Thoracic aorta (tissue), 2 donors: ENCODE results near the gene DENND5A. TPM values are rescaled to one million over a fixed set of nuclear protein-coding genes. Genes with fewer than 3 reads are reported as not detected.
A peak's percentile ranks its signal among the peaks of the same experiment; 100 is the strongest.
"Not testable (repeated sequence)": the region's sequence is repeated elsewhere in the genome, so short reads cannot be mapped to it uniquely, and the experiment has no call there.

Experiments
- ATAC-seq: fragments of 150-250 bp; one replicate; pipeline ENCODE4 v1.8.0; 2017; ENCODE audit warnings: low read depth; ENCODE audit not compliant: insufficient number of reproducible peaks, low FRiP score
- DNase-seq: peaks from one replicate; pipeline ENCODE4 v3.0.0-alpha.2; 2020; ENCODE audit warnings: low spot score
- H3K27ac ChIP-seq, 2 donors: fragments of 200-600 bp; sonication (generic); 1 replicate in 1 of 2; 2 replicates in 1 of 2; pipeline ENCODE4 v1.5.1; 2016; ENCODE audit warnings: mild to moderate bottlenecking in 2 of 2, moderate library complexity in 2 of 2
- H3K27me3 ChIP-seq: fragments of 200-600 bp; sonication (generic); replicated peaks from 2 replicates; pipeline ENCODE4 v1.6.0; 2016; ENCODE audit warnings: mild to moderate bottlenecking; ENCODE audit not compliant: insufficient read depth
- H3K36me3 ChIP-seq: fragments of 200-600 bp; sonication (generic); one replicate; pipeline ENCODE4 v1.5.1; 2016
- H3K4me1 ChIP-seq, 2 donors: fragments of 200-600 bp; sonication (generic); 1 replicate in 1 of 2; 2 replicates in 1 of 2; pipeline versions ENCODE4 v1.5.1 to v1.6.0; 2016; ENCODE audit warnings: low read depth in 2 of 2, mild to moderate bottlenecking in 1 of 2; ENCODE audit not compliant: control insufficient read depth in 1 of 2
- H3K4me3 ChIP-seq: fragments of 200-600 bp; sonication (generic); 2 replicates; pipeline ENCODE4 v1.5.1; 2016; ENCODE audit warnings: mild to moderate bottlenecking
- H3K9me3 ChIP-seq: fragments of 200-600 bp; sonication (generic); 2 replicates; pipeline ENCODE4 v1.5.1; 2016
- CTCF ChIP-seq: fragments of 200-600 bp; sonication (generic); IDR thresholded peaks from one replicate; pipeline ENCODE4 v1.5.1; 2019; ENCODE audit warnings: antibody characterized with exemption
- total RNA-seq, 2 donors: library from RNA; depleted of rRNA; stranded (reverse); fragments of >200 nt; gene quantifications; one replicate each; pipeline versions ENCODE4 v1.1.0 to v1.2.3, GENCODE V29; 2016

The DENND5A gene
- total RNA-seq, 2 donors from 2014 or later: 169 to 178 TPM

GRCh38 chr11:9231848-9232177, 33.3 kb downstream of the DENND5A start:
- peak overlapping the region; percentile 35 to 57 for H3K27ac ChIP-seq
- peak overlapping the region; percentile 63 for H3K4me3 ChIP-seq
- ATAC-seq: no peak
- no peaks in the 10 kb centered on the region for H3K36me3 ChIP-seq
- no peaks in the 10 kb centered on the region for H3K9me3 ChIP-seq
- DNase-seq: no peak
- H3K4me1 ChIP-seq: peaks cover 14 to 35% of the 10 kb centered on the region in 2 donors
- no peaks in the 10 kb centered on the region for H3K27me3 ChIP-seq
- no peak for TF ChIP-seq CTCF

DNA sequence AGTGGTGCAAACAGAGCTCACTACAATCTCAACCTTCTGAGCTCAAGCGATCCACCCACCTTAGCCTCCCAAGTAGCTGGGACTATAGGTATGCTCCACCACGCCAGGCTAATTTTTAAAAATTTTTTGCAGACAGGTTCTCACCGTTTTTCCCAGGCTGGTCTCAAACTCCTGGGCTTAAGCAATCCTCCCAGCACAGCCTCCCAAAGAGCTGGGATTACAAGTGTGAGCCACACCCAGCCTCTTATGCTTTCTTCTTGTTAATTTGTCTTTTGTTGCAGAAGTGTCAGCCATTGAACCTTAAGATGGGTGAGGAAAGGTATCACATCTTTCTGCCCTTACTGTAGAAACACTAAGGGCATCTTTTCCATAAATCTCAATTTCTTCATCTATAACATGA, 34.9 kb downstream of the DENND5A start:
- peaks cover 14 to 35% of the 10 kb centered on the region in 2 donors for H3K4me1 ChIP-seq
- H3K27ac ChIP-seq: no peak overlapping the region
- TF ChIP-seq CTCF: no peak
- no peak for ATAC-seq
- no peaks in the 10 kb centered on the region for H3K9me3 ChIP-seq
- no peaks in the 10 kb centered on the region for H3K27me3 ChIP-seq
- no peak overlapping the region for H3K4me3 ChIP-seq
- DNase-seq: no peak
- no peaks in the 10 kb centered on the region for H3K36me3 ChIP-seq

- Histone ChIP-seq H3K4me3 (no peak overlapping the region), H3K27ac (no peak overlapping the region), H3K4me1 (peaks cover 14 to 34% of the 10 kb centered on the region in 2 donors), H3K9me3 (no peaks in the 10 kb centered on the region), H3K36me3 (no peaks in the 10 kb centered on the region), H3K27me3 (no peaks in the 10 kb centered on the region)
- DNase-seq (no peak), ATAC-seq (no peak)
- no peak for TF ChIP-seq CTCF
Measured at GRCh38 chr11:9228091-9228490, 37.1 kb downstream of the DENND5A start.

DNA sequence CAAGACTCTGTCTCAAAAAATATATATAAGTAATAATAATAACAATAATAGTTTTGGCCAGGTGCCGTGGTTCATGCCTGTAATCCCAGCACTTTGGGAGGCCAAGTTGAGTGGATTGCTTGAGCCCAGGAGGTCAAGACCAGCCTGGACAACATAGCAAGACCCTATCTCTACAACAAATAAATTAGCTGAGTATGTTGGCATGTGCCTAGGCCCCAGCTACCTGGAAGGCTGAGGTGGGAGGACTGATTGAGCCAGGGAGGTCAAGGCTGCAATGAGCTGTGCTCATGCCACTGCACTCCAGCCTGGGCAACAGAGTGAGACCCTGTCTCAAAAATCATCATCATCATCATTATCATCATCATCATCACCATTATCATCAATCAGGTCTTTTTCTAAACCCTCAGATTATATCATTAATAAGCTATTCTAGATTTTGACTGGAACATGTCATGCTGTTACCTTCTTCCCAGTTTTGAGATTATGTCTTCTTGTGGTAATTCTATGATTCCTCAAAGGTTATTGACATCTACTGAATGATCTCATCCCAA, 39.3 kb downstream of the DENND5A start:
- H3K36me3 ChIP-seq: no peaks in the 10 kb centered on the region
- H3K27ac ChIP-seq: no peak overlapping the region
- no peaks in the 10 kb centered on the region for H3K9me3 ChIP-seq
- H3K27me3 ChIP-seq: no peaks in the 10 kb centered on the region
- ATAC-seq: no peak
- no peak for TF ChIP-seq CTCF
- no peak for DNase-seq
- no peak overlapping the region for H3K4me3 ChIP-seq
- peaks cover 6 to 22% of the 10 kb centered on the region in 2 donors for H3K4me1 ChIP-seq

DNA sequence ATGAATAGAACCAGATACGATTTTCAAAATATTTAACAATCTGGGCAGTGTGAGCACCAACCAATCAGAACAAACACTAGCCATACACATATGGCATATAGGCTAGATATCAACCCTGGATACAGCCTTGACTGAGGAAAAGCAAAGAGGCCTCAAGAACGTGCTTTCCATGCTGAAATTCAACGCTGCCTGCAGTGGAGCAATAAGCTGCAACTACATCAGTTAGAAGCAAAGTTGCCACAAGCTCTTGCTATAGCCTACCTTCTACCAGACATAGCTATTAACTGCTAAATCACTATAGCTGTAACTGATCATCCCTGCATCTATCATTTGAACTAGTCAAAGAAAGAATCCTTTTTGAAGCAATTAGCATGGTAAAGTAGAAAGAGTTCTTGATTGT, 42.5 kb downstream of the DENND5A start:
- no peak for DNase-seq
- ATAC-seq: no peak
- H3K36me3 ChIP-seq: no peaks in the 10 kb centered on the region
- no peak for TF ChIP-seq CTCF
- H3K27me3 ChIP-seq: no peaks in the 10 kb centered on the region
- H3K27ac ChIP-seq: no peak overlapping the region
- H3K4me1 ChIP-seq: peaks cover 18 to 32% of the 10 kb centered on the region in 2 donors
- H3K4me3 ChIP-seq: no peak overlapping the region
- no peaks in the 10 kb centered on the region for H3K9me3 ChIP-seq

DNA sequence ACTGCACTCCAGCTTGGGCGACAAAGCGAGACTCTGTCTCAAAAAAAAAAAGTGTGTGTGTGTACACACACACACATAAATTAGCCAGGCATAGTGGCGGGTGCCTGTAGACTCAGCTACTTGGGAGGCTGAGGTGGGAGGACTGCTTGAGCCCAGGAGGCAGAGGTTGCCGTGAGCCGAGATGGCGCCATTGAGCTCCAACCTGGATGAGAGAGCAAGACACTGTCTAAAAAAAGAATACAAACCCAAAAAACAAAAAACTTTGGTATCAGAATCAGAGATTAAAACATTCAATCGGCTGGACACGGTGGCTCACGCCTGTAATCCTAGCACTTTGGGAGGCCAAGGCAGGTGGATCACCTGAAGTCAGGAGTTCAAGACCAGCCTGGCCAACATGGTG, 44.3 kb downstream of the DENND5A start:
- not testable (repeated sequence) for H3K27ac ChIP-seq, ATAC-seq, DNase-seq, H3K4me3 ChIP-seq, H3K36me3 ChIP-seq, H3K27me3 ChIP-seq, H3K9me3 ChIP-seq
- peaks cover 18 to 32% of the 10 kb centered on the region in 2 donors for H3K4me1 ChIP-seq
